ENCODE measurements around the gene CSMD2.

Gene CSMD2

GRCh38 chr1:34028381-34029055 is 136.5 kb downstream of the CSMD2 start:
- no peak overlapping the region for H3K27ac ChIP-seq (ENCODE audit: low read length)
- no peaks in the 10 kb centered on the region for H3K79me2 ChIP-seq (ENCODE audit: insufficient read depth, low read length)
- TF ChIP-seq EZH2 (IDR thresholded peaks at IDR 0.05; ENCODE audit: borderline replicate concordance, low read depth, low read length, severe bottlenecking) (no peak), CTCF (IDR thresholded peaks at IDR 0.05; ENCODE audit: borderline replicate concordance, extremely low read depth, low read length, poor library complexity, severe bottlenecking) (no peak)
- no peaks in the 10 kb centered on the region for H4K20me1 ChIP-seq (ENCODE audit: insufficient read depth, low read length)
- no peak overlapping the region for H3K9ac ChIP-seq (ENCODE audit: low read depth, low read length)
- H3K4me1 ChIP-seq (ENCODE audit: insufficient read depth, low read length) = no peaks in the 10 kb centered on the region
- H3K27me3 ChIP-seq (ENCODE audit: insufficient read depth, low read length, poor library complexity) = peaks cover 11% of the 10 kb centered on the region
- H3K4me2 ChIP-seq (ENCODE audit: insufficient read depth, low read length) = no peak overlapping the region
- H3K9me3 ChIP-seq (ENCODE audit: insufficient read depth, low read length, severe bottlenecking) = no peaks in the 10 kb centered on the region
- H2AFZ ChIP-seq (ENCODE audit: low read depth, low read length) = no peak overlapping the region
- DNase-seq (no peak), ATAC-seq (ENCODE audit: insufficient read depth, low read depth) (no peak)
- H3K4me3 ChIP-seq (ENCODE audit: low read depth in 1 of 2, low read length in 2 of 2) = no peak overlapping the region
- H3K36me3 ChIP-seq (ENCODE audit: insufficient read depth, low read length) = no peaks in the 10 kb centered on the region

GRCh38 chr1:34025675-34026074 is 139.4 kb downstream of the CSMD2 start:
- no peak for TF ChIP-seq CTCF (IDR thresholded peaks at IDR 0.05; ENCODE audit: borderline replicate concordance, extremely low read depth, low read length, poor library complexity, severe bottlenecking)
- no peak for TF ChIP-seq EZH2 (IDR thresholded peaks at IDR 0.05; ENCODE audit: borderline replicate concordance, low read depth, low read length, severe bottlenecking)
- H3K4me1 ChIP-seq (ENCODE audit: insufficient read depth, low read length) = no peaks in the 10 kb centered on the region
- ATAC-seq (ENCODE audit: insufficient read depth, low read depth) (no peak), DNase-seq (no peak)
- H4K20me1 ChIP-seq (ENCODE audit: insufficient read depth, low read length) = no peaks in the 10 kb centered on the region
- peaks cover 9% of the 10 kb centered on the region for H3K27me3 ChIP-seq (ENCODE audit: insufficient read depth, low read length, poor library complexity)
- no peak overlapping the region for H2AFZ ChIP-seq (ENCODE audit: low read depth, low read length)
- no peak overlapping the region for H3K9ac ChIP-seq (ENCODE audit: low read depth, low read length)
- H3K4me3 ChIP-seq (ENCODE audit: low read depth in 1 of 2, low read length in 2 of 2) = no peak overlapping the region
- no peaks in the 10 kb centered on the region for H3K9me3 ChIP-seq (ENCODE audit: insufficient read depth, low read length, severe bottlenecking)
- H3K4me2 ChIP-seq (ENCODE audit: insufficient read depth, low read length) = no peak overlapping the region
- H3K36me3 ChIP-seq (ENCODE audit: insufficient read depth, low read length) = no peaks in the 10 kb centered on the region
- no peaks in the 10 kb centered on the region for H3K79me2 ChIP-seq (ENCODE audit: insufficient read depth, low read length)
- H3K27ac ChIP-seq (ENCODE audit: low read length) = no peak overlapping the region

GRCh38 chr1:34024485-34024884 is 140.5 kb downstream of the CSMD2 start:
- Histone ChIP-seq H3K79me2 (ENCODE audit: insufficient read depth, low read length) (no peaks in the 10 kb centered on the region), H2AFZ (ENCODE audit: low read depth, low read length) (no peak overlapping the region), H3K4me2 (ENCODE audit: insufficient read depth, low read length) (no peak overlapping the region), H3K4me3 (ENCODE audit: low read depth in 1 of 2, low read length in 2 of 2) (no peak overlapping the region), H3K9ac (ENCODE audit: low read depth, low read length) (no peak overlapping the region), H3K9me3 (ENCODE audit: insufficient read depth, low read length, severe bottlenecking) (no peaks in the 10 kb centered on the region), H3K36me3 (ENCODE audit: insufficient read depth, low read length) (no peaks in the 10 kb centered on the region), H3K27me3 (ENCODE audit: insufficient read depth, low read length, poor library complexity) (peaks cover 9% of the 10 kb centered on the region), H4K20me1 (ENCODE audit: insufficient read depth, low read length) (peaks cover 3% of the 10 kb centered on the region; the same call in 1 of the 2 replicates), H3K4me1 (ENCODE audit: insufficient read depth, low read length) (no peaks in the 10 kb centered on the region), H3K27ac (ENCODE audit: low read length) (no peak overlapping the region)
- DNase-seq = no peak
- no peak for ATAC-seq (ENCODE audit: insufficient read depth, low read depth)
- no peak for TF ChIP-seq CTCF (IDR thresholded peaks at IDR 0.05; ENCODE audit: borderline replicate concordance, extremely low read depth, low read length, poor library complexity, severe bottlenecking)
- TF ChIP-seq EZH2 (IDR thresholded peaks at IDR 0.05; ENCODE audit: borderline replicate concordance, low read depth, low read length, severe bottlenecking) = no peak
